DMS 273 treated with DMSO at 0.1 percent for 48 hours (cell line): ENCODE data around the gene CYB5D1.

ENCODE experiments used
- DNase-seq: peaks from one replicate; lab custom pipeline; 2025; lab: John Stamatoyannopoulos, UW

CYB5D1 gene

GRCh38 chr17:7833795-7834541, 23.8 kb upstream of the CYB5D1 start, which contains the start of gene KDM6B:
Gene KDM6B, plus strand, starts transcription at chr17:7834217. Its CDS starts 11,338 bp downstream, at chr17:7845555.
- peak; percentile 54 for DNase-seq

- no peak for DNase-seq
Measured at GRCh38 chr17:7834542-7834956, 23.3 kb upstream of the CYB5D1 start.

GRCh38 chr17:7834957-7835813, 22.6 kb upstream of the CYB5D1 start:
- DNase-seq = peak; percentile 89

- DNase-seq = peak; percentile 61
Measured at GRCh38 chr17:7835814-7836595, 21.8 kb upstream of the CYB5D1 start.

- peak; percentile 92 for DNase-seq
Measured at GRCh38 chr17:7836596-7837407, 21.0 kb upstream of the CYB5D1 start.

- DNase-seq = no peak
Measured at GRCh38 chr17:7837408-7838088, 20.3 kb upstream of the CYB5D1 start.

GRCh38 chr17:7838090-7839075, 19.4 kb upstream of the CYB5D1 start:
- DNase-seq = peak; percentile 46

- DNase-seq = no peak
Measured at GRCh38 chr17:7839190-7839875, 18.5 kb upstream of the CYB5D1 start.

- no peak for DNase-seq
Measured at GRCh38 chr17:7839876-7840261, 17.9 kb upstream of the CYB5D1 start.

GRCh38 chr17:7840441-7840840, 17.4 kb upstream of the CYB5D1 start:
- DNase-seq = no peak

- DNase-seq = no peak
Measured at GRCh38 chr17:7840875-7841274, 16.9 kb upstream of the CYB5D1 start.

- DNase-seq = no peak
Measured at GRCh38 chr17:7841396-7841914, 16.3 kb upstream of the CYB5D1 start.

GRCh38 chr17:7841915-7842379, 15.9 kb upstream of the CYB5D1 start:
- peak; percentile 64 for DNase-seq

- peak; percentile 15 for DNase-seq
Measured at GRCh38 chr17:7842380-7843256, 15.2 kb upstream of the CYB5D1 start.

GRCh38 chr17:7843257-7843535, 14.6 kb upstream of the CYB5D1 start:
- DNase-seq = no peak

GRCh38 chr17:7843536-7844291, 14.1 kb upstream of the CYB5D1 start:
- DNase-seq = peak; percentile 55
